Anterior cingulate cortex (tissue), 58 donors: ENCODE data around the gene THOC1.
"Not testable (repeated sequence)": the region's sequence is repeated elsewhere in the genome, so short reads cannot be mapped to it uniquely, and the experiment has no call there.

Experiments used
- DNase-seq, 58 donors: peaks; one replicate each; lab custom pipeline; 2025; lab: John Stamatoyannopoulos, UW

The THOC1 gene

GRCh38 chr18:267688-268552 is at the start of gene THOC1:
Gene THOC1, minus strand, starts transcription at chr18:268047. Its CDS starts 28 bp downstream, at chr18:268019.
- DNase-seq = peak; percentile 8 to 97 (median 86)

- DNase-seq = no peak
Observed at GRCh38 chr18:317618-318017, 49.8 kb upstream of the THOC1 start.

GRCh38 chr18:316393-316792 is 48.5 kb upstream of the THOC1 start:
- no peak for DNase-seq

- no peak for DNase-seq
Observed at GRCh38 chr18:313931-314330, 46.1 kb upstream of the THOC1 start.

- DNase-seq = no peak
Observed at GRCh38 chr18:312415-312814, 44.6 kb upstream of the THOC1 start.

GRCh38 chr18:310042-310441 is 42.2 kb upstream of the THOC1 start:
- DNase-seq = no peak

GRCh38 chr18:308086-308485 is 40.2 kb upstream of the THOC1 start:
- DNase-seq = not testable (repeated sequence)

GRCh38 chr18:306608-307255 is 38.9 kb upstream of the THOC1 start:
- DNase-seq = no peak

- DNase-seq = peak in 1 of 58 donors; percentile 26
Observed at GRCh38 chr18:305003-305501, 37.2 kb upstream of the THOC1 start.

- no peak for DNase-seq
Observed at GRCh38 chr18:303607-304006, 35.8 kb upstream of the THOC1 start.

- DNase-seq = no peak
Observed at GRCh38 chr18:303011-303410, 35.2 kb upstream of the THOC1 start.

- DNase-seq = no peak
Observed at GRCh38 chr18:302097-302496, 34.2 kb upstream of the THOC1 start.

- DNase-seq = no peak
Observed at GRCh38 chr18:297936-298335, 30.1 kb upstream of the THOC1 start.

GRCh38 chr18:295756-296490 is 28.1 kb upstream of the THOC1 start:
- DNase-seq = peak in 1 of 58 donors; percentile 8

GRCh38 chr18:294566-294965 is 26.7 kb upstream of the THOC1 start:
- no peak for DNase-seq

- DNase-seq = no peak
Observed at GRCh38 chr18:293536-293935, 25.7 kb upstream of the THOC1 start.

GRCh38 chr18:292271-292670 is 24.4 kb upstream of the THOC1 start:
- no peak for DNase-seq

GRCh38 chr18:289970-290369 is 22.1 kb upstream of the THOC1 start:
- not testable (repeated sequence) for DNase-seq

GRCh38 chr18:289026-289425 is 21.2 kb upstream of the THOC1 start:
- no peak for DNase-seq

- DNase-seq = peak in 2 of 58 donors; percentile 0 to 7
Observed at GRCh38 chr18:286515-287310, 18.9 kb upstream of the THOC1 start.
